Measurements from ENCODE around the gene MAMDC4.
"Not testable (repeated sequence)": the region's sequence is repeated elsewhere in the genome, so short reads cannot be mapped to it uniquely, and the experiment has no call there.

MAMDC4 gene

DNA sequence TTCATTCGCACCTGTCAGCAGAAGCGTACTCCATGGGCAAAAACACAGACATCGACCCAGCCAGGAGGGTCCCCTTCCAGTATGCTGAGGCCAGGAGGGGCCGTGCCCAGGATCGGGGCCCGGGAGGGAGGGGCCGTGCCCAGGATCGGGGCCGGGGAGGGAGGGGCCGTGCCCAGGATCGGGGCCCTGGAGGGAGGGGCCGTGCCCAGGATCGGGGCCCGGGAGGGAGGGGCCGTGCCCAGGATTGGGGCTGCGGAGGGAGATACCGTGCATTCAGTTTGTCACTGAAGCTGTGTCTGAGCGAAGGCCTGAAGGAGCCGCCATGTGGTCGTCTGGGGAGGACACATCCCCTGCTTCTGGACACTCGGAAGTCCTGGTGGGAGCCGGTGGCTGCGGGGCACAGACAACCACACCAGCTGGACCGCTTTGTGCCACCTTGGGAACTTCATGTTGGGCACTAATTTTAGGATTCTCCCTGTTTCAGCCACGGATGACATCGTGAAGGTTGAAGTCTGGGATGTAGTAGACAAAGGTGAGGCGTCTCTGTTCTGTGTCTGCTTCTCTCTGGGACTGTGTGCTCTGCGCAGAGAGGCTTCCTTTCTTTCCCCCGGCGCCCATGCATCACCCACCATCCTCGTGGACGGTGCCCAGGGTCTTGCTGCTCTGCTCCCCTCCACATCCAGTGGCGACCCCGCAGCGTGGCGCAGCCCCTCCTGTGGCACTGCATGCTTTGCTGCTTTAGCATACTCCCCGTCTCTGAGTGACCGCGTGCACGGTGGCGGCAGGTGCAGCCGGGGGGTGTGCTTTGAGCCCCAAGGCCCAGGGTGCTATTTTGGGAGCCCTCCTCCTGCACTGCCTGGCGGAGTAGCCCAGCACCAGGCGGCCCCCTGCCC is 26.6 kb upstream of the MAMDC4 start:
- DNase-seq = no peak

DNA sequence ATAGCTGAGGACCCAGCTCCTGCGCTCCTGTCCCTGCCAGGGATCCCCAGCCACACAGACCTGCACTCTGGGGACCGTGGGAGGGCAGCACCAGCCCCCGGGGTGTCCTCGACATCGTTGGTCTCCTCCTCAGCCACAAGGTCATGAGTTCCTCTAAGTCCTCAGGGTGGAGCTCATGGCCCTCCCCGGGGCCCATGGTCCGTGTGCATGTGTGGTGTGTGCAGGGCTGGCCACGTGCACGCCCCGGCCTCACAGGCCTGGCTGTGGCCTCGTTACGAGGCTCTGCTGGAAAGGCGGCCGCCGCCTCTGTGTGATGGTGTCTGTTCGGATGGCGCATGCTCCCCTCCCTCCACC is 26.0 kb upstream of the MAMDC4 start:
- DNase-seq = no peak

DNA sequence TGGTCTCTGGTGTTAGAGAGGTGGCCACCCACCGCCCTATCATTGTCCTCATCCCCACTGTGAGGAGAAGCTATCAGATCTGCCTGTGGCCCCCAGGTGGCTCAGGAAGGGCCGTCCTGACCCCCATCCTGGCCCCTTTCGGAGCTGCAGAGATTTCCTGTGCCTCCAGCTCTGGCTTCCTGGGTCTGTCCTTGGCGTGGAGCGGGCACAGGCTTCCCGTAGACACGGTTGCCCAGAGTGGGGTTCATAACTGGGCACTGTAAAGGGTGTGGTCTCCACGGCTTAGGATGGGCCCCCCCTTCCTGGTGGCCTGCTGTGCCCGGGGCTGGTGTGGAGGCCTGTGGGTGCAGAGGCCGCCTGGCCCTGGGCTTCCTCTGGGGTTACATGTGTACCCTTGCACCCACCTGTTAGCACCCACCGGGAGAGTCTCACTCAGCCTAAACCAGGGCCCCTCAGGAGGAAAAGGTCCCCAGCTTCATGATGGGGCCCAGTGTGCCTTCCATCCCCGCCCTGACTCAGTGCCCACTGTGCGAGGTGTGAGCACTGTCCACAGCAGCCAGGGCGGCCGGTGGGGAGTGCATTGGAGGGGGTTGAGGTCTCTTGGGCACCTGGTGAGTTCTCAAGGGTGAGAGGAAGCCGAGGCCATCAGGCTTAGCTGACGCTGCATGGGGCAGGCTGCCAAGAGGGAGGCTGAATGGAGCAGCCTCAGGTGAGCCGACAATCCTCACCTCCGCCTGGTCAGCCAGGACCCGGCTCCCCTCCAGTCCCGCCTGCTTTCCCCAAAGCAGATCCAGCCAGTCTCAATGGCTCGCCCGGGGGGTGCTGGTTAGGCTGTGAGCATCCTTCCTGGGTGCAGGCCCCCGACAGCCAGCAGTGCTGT is 25.2 kb upstream of the MAMDC4 start:
- DNase-seq = no peak

DNA sequence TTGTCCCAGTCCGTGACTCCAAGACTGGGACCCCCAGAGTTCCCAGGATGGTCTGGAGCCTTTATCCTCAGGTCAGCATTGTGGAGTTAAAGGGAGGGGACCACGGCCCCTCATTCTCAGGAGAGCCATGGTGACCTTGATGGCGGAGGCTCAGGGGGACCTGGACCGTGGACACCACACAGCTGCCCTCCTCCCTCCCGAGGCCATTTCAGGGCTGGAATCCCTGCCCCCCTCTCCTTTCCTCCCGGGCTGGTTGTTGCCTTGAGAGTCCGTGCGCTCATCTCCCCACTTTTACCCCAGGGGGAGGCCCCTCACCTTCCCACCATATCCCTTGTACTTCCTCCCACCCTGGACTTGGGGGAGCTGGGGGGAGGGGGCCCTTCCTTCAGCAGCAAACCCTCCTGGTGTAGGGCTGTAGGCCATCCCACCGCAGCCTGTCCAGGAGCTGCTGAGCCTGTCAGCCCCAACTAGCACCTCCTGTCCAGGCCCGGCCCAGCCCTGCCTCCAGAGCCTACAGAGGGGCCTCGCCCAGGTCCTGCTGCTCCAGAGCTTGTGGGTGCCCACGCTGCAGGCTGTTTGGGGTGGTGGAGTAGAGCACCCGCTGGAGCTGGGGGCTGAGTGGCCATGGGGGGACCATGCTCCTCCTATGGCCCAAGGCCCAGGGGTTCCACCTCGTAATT is 24.2 kb upstream of the MAMDC4 start:
- DNase-seq = no peak

DNA sequence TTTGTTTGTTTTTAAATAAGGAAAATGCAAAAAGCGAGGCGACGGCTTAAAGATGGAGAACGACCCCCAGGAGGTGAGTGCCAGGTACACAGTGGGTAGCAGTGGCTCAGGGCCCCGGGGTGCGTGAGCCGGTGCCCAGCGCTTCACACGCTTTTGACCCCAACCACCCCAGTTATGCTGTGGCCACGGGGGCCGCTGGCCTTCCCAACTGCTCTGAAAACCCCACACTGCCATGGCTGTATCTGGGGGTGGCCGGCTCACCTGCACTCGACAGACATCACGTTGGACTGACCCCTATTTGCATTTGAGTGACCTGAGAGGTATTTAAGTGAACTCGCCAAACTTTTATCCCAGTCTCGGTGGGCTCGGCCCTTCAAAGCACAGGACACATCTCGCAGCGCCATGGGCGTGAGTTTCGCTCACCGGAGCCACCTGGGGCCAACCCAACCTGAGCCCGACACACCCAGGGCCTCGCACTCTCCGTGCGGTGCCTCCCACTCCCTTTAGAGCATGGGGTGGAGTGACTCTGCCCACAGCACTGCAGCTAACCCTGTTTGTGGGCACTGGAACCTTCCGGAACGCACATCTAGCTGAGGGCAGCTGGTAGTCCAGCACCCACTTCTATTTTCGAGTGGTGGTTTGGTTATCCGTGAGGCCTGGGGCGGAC is 23.5 kb upstream of the MAMDC4 start:
- DNase-seq = no peak

DNA sequence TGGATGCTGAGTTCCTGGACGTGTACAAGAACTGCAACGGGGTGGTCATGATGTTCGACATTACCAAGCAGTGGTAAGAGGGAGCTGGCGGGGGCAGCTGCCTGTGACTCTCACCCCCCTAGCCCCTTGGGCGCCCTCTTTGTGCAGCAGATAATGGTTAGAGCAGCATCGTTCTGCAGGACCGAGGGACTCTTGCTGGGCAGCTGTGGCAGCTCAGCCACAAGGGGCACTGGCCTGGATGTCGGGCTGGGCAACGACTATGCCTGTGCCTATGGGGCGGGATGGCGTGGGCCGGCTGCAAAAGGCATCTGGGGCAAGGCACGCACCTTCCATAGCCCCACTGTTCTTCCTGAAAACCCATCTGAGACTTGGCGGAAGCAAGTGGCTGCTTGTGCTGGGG is 22.7 kb upstream of the MAMDC4 start:
- no peak for DNase-seq

DNA sequence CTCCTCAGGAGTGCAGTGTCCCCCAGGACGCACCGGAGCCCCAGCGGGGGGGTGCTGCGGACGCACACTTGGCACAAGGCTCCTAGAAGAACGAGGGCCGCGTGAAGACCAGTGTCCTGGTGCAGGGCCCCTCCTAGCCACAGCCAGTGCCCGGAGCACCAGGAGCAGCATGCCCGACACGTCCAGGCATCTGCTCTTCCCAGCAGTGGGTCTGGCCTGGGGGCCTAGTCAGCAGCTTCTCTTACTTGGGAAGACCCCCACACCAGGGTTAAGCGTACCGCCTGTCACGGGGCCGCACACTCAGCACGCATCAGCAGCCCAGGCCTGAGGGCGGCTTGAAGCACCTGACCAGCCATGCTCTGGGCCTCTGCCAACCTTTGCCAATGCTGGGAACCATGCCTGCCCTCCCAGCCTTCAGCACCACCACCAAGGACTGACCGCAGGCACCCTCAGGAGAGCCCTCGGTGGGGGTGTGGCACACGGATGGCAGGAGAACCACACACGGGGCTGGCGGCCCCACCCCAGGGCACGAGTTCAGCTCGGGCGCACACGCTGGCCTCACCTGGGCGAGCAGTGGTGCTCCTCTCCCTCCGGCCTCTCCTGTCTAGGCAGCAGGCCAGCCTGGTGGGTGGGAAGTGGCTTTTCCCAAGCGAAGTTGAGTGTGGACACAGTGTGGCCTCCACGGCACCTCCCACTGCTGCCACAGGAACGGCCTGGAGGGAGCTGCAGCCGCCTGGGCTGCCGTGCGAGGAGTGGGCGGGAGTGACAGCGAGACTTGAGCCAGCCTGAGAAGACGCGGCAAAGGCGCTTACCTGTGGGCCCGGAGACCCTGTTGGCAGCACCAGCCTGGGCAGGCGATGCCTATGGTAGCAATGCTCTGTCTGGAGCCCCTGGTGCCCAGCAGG is 21.9 kb upstream of the MAMDC4 start:
- DNase-seq = no peak

DNA sequence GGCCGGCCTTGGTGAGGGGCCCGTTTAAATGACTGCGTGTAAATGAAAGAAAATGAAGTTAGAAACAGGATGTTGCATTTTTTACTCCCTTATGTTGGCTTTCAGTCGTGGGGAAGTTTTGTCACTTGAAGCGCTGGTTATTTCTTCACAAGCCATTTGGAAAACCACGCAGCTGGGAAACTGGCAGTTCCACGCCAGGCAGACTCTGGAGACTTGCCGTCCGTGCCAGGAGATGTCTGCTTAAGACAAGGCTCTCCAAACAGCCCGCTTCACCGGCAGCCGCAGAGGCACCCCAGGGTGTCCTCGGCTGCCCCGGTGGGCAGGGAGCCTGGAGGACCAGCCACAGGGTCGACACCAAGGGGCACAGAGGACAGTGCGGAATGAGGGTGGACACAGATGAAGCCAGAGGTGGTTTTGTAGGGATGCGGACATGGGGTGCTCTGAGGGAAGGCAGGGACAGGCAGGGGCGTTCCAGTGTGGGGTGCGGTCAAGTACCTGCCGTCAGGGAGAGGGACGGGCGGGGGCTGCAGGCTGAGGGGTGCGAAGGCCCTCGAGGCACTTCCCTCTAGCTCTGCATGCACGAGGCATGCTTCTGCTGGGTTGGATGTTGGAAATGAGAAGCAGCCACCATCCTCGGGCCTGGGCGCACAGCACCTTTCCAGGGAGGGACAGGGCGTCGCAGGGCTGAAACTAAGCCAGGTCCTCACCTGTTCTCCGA is 21.0 kb upstream of the MAMDC4 start:
- no peak for DNase-seq

DNA sequence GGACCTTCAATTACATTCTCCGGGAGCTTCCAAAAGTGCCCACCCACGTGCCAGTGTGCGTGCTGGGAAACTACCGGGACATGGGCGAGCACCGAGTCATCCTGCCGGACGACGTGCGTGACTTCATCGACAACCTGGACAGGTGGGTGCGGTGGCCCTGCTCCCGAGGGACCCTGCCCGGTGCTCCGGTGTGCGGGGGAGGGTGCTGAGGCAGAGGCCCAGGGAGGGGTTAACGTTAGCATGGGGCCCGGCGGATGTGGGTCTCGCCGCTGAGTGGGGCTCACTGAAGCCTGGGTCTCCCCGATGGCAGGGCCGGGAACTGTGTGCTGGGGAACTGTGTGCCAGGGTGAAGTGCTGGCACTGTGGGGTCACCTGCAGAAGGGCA is 20.4 kb upstream of the MAMDC4 start:
- DNase-seq = no peak

DNA sequence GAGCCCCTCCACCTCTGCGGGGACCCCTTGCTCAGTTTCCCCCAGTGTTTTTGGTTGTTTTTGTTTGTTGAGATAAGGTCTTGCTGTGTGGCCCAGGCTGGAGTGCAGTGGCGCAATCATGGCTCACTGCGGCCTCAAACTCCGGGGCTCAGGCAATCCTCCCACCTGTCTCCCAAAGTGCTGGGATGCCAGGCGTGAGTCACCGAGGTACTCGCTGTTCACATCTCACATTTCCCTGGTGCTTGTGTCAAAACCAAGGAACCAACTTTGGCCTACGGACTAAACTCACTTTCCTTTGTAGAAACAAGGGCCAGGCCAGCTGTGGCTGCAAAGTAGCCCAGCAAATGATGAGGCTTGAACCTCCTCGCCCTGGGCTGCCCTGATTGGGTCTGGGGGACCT is 19.6 kb upstream of the MAMDC4 start:
- DNase-seq = no peak

DNA sequence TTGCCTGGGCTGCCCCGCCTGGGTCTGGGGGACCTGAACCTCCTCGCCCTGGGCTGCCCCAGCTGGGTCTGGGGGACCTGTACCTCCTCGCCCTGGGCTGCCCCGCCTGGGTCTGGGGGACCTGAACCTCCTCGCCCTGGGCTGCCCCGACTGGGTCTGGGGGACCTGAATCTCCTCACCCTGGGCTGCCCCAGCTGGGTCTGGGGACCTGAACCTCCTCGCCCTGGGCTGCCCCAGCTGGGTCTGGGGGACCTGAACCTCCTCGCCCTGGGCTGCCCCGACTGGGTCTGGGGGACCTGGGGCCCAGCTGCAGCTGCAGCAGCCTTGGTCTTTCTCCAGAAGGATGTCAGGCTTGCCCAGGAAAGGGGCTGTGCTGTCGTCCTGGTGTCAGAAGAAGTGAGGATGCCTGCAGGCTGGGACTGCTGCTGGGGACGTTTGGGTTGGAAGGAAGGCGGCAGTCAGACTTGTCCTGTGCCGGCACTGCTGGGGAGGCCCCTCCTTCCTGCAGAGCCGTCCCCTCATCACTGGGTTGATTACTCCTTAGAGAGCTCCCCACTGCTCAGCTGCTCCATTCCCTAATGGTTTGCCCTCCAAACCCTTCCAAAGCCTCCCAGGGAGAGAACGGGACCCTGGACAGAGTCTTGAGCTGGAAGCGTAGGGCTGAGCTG is 18.6 kb upstream of the MAMDC4 start:
- DNase-seq = not testable (repeated sequence)

DNA sequence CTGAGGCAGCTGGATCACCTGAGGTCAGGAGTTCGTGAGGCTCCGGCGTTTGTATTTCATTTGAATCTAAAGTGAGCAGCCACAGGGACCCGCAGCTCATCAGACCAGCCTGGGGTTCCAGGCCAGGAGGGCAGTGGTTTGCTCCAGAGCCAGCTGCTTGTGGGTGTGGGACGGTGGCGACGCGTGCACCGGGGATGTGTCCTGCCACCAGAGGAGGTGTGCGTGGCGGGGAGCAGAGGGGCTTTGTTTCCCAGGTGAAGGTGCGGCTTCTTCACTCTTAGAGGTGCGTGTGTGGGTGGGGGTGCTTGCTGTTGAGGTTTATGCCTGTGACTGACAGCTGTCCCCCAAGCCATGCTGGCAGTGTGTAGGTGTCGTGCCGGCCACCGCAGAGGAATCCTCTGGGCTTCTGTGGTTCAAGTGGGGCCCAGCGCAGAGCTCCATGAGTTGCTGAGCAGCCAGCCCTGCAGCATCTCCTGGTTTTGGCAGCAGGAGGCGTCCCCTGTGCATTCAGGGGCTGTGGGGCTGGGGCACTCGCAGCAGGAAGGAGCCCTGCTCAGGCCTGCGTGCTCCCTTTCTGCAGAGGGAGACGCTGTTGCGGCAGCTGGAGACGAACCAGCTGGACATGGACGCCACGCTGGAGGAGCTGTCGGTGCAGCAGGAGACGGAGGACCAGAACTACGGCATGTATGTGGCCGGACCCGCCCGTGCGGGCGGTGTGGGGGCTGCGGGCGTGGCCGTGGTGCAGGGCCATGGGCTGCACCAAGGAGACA is 16.8 kb upstream of the MAMDC4 start:
- no peak for DNase-seq

DNA sequence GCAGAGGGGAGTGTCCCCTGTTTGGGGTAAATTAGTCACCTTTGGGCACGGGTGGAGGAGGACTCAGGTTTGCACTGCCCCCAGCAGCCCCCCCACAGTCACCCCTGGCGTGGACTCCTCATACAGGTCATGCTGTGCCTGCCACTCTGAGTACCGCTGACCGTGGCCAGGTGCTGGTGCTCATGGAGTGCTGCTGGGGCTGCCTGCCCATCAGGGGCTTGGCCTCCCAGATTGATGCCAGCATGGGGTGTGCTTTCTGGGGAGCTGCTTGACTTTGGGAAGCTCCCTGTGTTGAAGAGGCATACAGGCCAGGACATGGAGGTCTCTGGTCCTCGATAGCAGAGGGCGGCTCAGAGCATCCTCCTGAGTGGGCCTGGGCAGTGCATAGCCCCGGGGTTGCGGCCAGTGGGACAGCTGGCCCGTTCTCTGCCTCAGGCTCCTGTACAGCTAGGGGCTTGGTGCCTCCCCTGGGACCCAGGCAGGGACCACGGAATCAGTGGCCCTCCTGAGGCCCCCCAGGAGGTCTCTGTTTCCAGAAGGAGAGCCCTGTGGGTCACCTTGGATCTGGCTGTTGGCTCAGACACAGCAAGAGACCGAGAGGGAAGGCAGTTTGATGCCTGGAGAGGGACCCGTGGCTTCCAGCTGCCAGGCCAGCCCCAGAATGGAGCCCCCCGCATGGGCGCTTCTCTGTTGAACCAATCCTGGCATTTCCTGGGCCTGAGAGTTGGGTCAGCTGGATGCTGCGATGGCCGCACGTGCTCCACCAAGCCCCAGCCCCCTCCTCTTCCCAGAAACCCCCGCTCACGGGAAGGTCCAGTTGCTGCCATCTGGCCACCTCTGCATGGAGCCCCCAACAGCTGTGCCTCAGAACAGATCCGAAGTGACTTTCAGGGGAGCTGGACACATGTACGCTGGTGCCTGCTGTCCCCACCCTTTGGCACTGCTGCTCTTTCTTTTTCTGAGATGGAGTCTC is 15.9 kb upstream of the MAMDC4 start:
- DNase-seq = no peak

DNA sequence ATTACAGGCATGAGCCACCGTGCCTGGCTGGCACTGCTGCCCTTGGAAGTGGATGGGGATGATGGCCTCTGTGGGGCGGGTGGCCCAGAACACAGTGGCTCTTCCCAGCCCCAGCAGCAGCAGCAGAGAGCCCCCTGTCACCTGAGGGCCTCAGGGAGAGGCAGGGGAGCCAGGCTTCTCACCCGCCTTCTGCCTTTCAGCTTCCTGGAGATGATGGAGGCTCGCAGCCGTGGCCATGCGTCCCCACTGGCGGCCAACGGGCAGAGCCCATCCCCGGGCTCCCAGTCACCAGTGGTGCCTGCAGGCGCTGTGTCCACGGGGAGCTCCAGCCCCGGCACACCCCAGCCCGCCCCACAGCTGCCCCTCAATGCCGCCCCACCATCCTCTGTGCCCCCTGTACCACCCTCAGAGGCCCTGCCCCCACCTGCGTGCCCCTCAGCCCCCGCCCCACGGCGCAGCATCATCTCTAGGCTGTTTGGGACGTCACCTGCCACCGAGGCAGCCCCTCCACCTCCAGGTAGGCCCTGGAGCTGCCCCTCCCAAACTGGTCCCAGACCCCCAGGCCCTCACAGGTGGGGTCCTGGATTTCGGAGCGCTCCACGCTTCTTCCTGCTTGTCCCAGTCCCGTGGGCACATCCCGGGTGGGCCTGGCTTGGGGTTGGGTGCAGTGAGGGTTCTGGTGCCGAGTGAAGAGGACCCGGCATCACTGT is 14.8 kb upstream of the MAMDC4 start:
- no peak for DNase-seq

DNA sequence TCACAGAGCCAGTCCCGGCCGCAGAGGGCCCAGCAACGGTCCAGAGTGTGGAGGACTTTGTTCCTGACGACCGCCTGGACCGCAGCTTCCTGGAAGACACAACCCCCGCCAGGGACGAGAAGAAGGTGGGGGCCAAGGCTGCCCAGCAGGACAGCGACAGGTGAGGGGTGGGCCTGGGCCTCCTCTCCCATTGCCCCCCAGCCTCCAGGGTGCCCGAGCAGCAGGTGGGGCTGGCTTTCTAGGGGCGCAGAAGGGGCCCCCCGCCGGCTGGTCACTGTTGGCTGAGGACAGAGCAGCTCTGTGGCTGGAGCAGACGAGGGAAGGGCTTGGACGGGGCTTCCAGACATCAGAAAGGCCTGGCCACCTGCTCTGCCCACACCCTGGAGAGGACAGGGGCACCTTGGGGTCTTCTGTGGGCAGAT is 14.3 kb upstream of the MAMDC4 start:
- not testable (repeated sequence) for DNase-seq

DNA sequence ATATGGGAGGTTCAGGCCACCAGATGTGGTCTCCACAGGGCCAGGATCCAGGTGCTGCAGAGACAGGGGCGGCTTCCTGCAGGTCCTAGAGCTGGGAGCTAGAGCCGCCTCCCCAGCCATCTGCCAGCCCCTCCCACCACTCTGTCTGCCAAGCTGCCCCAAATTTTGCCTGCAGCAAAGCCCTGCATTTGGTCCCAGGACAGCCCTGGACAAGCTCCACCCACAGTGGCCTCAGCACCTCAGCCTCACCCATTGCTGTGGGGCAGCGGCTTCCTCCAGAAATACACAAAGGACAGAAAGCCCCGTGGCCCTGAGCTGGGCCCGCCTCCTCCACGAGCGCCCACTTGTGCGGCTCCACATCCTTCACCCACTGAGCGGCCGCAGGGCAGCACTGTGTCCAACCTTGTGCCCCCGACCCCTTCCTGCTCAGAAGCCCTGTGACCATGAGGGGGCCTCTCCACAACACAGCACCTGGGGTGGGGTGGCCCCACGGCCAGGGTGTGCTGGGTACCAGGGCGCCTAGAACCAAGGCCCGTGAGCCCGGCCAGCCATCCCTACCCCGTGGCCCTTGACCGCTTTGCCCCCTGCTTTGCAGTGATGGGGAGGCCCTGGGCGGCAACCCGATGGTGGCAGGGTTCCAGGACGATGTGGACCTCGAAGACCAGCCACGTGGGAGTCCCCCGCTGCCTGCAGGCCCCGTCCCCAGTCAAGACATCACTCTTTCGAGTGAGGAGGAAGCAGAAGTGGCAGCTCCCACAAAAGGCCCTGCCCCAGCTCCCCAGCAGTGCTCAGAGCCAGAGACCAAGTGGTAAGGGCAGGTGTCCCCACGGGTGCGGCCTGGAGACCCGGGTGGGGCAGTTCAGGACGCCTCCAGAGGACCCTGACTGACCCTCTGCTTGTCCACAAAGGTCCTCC is 13.6 kb upstream of the MAMDC4 start:
- DNase-seq = no peak
